Renal pelvis (tissue), 4 donors: Measurements from ENCODE around the gene BAMBI. TPM values are rescaled to one million over a fixed set of nuclear protein-coding genes. Genes with fewer than 3 reads are reported as not detected.

Experiments used
- DNase-seq: peaks from one replicate; pipeline ENCODE4 v3.0.0-alpha.2; 2013
- polyA plus RNA-seq, 3 donors: library from polyadenylated mRNA; unstranded; fragments of 120-200 nt; gene quantifications; one replicate each; pipeline ENCODE4 v1.2.1, GENCODE V29; 2013; ENCODE audit not compliant: insufficient read length in 3 of 3

The BAMBI gene
- polyA plus RNA-seq, 3 donors: 38.5 to 50.1 (median 40.3) TPM

DNA sequence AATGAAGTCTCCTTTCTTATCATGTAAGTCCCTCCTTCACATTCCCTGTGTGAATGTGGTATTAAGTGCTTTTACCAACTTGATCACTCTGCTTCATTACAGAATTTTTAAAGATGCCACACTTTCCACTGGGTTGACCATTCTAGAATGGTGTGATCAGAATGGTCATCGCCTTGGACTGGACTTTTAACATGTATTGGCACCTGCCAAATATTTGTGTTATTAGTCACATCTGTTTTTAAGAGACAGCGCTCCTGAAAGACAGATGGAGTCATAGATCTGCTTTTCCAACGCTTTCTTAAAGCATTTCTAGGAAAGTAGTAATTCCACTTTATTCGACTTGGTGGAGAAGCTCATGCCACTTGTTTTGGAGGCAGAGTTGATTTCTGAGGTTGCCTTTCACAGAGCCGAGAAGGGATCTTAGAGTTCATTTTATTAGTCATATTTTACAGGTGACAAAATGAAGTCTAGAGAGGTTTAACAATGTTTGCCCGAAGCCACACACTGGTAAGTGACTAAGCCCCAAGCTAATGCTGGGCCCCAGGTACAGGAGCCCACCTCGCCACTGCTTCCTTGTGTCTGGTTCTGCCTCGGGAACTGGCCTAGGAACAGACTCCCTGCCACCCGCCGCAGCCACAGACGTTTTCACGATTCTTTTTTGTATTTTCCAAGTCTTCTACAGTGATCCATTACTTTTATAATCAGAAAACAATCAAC is 10.4 kb upstream of the BAMBI start:
- DNase-seq: no peak

DNA sequence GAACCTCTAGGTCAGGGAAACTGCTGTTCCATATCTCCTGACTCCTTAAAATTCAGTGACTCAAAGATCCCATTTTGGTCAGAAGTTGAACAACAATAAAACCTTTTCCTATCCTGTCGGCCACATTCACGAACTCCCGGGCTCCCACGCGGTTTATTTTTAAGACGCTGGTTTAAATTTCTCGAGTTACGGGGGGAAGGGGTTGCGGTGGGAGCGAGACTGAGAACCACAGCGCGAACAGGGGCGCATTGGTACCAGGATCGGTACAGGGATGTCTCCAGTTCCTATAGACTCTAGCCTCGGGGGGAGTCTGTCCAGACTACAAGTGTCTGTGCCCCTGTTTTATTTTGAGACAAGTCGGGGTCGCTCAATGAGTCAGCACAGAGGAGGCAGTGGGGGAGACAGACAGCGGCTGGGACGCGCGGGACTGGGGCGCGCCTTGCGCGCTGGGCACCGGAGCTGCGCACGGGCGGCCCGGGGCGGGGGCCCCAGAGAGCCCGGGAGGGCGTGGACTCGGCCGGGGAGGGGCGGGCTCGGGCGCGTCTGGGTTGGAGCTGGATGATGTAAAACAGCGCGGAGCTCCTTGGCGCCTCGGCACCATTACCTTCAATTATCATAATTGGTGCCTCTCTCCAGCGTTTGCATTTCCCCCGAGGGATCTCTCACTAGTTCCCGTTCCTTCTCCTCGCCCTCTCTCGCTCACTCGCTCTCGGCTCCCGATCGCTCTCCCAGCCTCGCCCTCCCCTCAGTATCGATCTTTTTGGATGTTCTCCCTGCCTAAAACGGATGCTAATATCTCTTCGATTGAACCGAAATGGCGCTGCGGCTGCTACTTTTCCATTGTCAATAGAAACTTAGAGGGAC is 8.7 kb upstream of the BAMBI start:
- no peak for DNase-seq

DNA sequence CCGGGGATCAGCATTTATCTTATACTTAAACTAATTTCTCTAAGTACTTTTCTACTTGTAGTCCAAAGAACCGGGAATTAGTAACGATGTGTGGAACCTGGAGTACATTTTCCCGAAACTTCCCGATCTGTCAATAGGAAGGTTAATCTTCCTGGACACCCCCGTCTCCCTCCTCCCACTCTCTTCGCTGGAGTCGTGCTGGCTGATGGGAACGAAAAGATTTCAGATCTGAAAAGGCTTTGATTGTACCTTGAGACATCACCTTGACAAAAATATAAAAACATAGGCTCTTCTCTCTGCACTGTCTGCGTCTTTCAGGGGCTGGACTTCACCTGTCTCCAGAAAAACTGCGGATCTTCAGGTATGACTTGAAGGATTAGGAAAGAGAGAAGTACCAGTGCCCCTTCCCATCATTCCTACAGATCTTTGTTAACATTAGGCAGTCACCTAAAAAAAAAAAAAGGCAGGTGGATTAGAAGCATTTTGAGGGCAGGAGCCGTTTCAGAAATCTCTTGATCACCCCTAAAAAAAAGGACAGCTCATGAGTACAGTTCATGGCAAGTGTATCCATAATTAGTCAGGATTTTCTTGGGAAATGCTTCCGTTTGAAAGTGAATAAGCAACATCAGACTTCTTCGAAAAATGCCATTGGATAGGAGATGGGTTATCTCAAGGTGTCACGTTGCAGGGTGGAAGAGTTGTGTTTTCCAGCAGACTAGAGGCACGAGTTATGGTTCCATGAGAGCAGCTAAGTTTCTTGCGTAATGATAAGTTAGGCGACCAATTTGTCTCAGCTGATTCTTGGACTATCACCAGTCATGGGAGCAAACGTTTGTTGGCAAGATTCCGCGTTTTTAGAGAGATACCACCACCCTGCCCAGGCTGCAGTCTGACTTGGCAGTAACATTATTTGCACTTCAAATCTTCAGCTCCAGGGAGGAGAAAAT is 7.8 kb upstream of the BAMBI start:
- no peak for DNase-seq

DNA sequence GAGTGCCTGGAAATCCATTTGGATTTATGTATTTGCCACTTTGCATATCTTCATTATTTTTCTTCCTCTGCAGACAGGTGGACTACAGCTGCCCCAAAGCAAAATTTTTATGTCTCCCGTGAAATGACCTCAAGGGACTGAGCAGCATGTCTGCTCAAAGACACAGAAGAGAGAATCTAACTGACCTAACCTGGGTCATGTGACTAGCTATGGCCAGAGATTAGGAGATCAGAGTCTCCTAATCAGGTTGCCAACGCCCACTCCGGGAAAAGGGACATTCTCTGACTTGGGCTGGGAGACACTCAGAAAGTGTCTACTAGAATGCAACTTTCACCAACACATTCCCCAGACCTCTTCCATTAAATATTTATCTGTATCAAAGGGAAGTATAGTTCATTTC is 2.5 kb upstream of the BAMBI start:
- no peak for DNase-seq

DNA sequence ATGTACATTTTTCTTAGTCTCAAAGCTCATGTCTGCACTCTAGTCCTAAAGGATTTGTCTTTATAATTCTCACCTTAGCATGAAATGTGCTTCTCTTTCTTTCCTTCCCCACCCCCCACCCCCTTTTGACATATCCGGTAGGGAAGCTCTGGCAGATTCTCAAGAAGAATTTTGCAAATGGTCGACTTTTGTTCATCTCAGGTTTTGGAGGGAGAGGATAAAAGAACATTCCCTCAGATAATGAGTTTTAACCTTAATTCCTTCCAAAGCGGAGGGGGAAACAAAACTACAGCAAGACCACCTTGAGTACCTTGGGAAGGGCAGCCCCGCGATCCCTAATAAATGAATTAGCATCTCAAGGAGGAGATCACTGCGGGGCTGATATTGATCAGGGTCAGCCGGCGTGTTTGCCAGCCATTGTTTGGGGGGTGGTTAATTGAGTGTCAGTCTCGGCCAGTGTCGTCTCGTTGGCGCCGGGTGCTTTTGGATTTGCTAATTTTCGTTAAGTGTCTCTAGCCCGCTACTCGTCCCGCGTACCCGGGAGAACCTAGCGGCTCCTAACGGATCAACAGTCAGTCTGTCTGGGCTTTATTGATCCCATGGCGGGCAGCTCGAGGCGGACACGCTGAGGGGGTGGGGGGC is 874 bp upstream of the BAMBI start:
- DNase-seq: no peak

DNA sequence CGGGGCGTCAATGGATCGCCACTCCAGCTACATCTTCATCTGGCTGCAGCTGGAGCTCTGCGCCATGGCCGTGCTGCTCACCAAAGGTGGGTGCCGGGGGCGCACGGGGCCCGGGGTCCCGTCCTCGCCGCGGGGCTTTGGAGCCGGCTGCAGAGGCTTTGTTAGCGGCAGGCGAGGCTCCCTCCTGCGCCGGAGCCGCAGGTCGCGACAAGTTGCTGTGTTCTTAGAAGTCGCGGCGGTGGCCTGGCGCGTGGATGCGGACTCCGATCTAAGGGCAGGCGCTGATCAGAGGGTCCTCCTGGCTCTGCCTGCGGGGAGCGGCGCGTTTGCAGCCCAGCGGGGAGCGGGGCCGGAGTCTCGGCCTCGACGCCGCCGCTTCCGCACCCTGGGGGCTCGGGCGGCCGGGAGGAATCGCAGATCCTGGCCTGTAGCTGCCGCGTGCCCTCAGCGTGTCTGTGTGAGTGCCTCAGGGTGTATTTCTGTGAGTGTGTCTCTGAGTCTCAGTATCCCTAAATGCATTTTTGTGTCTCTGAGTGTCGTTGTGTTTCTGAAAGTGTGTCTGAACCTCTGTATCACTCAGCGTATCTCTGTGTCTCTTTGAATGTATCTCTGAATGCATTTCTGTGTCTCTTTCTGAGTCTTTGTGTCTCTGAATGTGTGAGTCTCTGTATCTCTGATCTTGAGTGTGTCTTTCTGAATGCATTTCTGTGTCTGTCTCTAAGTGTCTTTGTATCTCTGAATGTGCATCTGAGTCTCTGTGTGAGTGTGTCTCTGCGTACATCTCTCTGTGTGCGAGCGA is 766 bp downstream of the BAMBI start:
- DNase-seq: no peak

DNA sequence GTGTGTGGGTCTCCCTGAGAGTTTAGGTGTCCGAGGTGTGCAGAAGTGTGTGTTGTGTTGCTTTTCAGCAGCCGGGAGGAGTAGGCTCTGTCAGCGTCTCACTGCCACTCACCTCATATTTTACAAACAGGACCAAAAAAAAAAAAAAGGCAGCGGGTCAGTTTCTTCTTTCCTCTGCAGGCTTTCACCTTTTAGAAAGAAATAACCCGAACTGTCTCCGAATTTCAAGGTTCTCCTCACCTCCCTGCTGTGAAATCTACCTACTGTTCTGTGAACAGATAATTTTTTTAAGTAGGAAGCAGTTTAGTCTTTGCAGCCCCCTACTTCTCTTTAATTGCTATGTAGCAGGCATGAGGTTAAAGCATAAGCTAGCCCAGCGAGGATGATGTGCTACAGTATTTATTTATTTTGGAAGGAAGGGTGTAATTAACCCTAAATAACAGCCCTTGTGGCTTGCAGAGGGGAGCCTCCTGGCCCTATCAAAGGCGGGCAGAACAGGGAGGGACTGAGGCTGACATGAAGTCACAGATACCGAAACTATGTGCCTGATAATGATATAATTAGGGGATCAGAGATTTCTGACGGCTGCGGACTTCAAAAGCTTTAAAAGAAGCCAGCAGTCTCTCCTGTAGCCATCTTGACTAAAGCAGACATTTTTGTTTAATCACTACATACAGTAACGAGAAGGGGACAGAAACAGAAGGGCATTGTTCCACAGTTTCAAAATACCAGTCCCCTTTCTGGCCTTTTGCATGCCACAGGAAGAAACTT is 1.6 kb downstream of the BAMBI start:
- no peak for DNase-seq

DNA sequence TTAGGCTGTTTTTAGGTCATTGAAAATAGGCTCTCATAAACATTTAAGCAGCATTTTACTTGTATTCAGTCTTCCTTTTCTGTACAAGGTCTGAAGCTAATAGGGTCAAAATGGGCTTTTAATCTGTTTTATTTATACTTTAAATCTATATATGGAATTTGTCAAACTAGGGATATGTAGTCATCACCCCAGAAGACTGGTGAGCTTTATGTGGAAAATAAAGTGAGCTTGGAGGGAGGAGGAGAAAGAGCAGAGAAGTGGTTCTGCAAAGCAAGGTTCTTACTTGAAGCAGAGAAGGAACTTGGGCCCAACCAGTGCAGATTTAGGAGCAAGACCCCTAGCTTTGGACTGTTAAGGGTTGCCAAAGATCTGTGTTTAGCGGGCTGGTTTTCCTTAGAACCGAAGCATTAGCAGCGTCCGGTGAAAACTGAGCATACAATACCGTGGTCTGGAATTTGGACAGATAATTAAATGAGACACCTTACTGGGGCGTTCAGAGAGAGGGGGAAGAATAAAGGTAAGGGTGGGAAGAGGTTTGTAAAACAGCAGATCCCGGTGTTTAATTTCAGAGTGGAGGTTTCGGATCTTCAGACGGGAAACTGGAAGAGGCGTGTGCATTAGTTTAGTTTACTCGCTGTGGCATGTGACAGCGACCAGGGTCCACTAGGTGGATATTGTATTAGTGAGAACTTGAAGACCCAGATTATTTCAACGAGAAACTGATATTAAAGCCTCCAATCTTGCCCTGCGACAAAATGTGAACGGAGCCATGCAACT is 2.4 kb downstream of the BAMBI start:
- peak; percentile 46 for DNase-seq

DNA sequence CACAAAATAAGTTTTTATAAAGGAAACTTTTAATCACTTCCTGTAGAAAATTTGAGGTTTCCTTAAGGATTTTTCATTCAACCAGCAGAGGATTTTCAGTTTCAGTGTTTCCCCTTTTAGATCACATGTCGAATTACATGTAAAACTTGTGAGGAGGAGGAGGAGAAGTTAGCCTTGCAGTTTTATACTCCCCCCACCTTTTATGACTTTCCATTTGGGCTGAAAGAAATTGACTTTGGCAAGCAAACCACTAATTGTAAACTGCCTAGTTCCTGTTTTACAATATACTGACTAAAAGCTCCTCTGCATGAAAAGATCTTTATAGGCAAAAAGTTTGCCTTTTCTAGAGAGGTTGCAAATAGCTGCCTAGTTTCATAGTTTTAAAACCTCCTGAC is 3.0 kb downstream of the BAMBI start:
- DNase-seq: no peak

DNA sequence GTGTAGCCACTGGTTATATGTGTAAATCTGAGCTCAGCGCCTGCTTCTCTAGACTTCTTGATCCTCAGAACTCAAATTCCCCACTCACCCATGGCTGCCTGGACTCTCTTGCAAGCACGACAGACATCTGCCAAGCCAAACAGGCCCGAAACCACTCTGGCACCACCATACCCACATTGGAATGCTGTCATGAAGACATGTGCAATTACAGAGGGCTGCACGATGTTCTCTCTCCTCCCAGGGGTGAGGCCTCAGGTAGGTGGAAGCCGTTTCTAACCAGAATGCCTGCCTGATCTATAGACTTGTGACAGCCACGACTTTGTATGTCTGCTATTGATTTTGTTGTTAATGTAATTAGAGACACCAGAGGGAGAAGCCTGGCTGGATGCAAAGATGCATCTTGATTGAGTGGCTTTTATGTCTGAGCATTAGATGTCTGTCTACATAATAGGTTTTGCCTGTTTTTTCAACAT is 4.0 kb downstream of the BAMBI start:
- DNase-seq: no peak

DNA sequence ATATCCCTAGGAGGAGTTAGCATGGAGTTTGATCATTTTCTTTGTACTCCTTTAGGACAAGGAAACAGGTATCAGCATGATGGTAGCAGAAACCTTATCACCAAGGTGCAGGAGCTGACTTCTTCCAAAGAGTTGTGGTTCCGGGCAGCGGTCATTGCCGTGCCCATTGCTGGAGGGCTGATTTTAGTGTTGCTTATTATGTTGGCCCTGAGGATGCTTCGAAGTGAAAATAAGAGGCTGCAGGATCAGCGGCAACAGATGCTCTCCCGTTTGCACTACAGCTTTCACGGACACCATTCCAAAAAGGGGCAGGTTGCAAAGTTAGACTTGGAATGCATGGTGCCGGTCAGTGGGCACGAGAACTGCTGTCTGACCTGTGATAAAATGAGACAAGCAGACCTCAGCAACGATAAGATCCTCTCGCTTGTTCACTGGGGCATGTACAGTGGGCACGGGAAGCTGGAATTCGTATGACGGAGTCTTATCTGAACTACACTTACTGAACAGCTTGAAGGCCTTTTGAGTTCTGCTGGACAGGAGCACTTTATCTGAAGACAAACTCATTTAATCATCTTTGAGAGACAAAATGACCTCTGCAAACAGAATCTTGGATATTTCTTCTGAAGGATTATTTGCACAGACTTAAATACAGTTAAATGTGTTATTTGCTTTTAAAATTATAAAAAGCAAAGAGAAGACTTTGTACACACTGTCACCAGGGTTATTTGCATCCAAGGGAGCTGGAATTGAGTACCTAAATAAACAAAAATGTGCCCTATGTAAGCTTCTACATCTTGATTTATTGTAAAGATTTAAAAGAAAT is 4.8 kb downstream of the BAMBI start:
- DNase-seq: no peak

DNA sequence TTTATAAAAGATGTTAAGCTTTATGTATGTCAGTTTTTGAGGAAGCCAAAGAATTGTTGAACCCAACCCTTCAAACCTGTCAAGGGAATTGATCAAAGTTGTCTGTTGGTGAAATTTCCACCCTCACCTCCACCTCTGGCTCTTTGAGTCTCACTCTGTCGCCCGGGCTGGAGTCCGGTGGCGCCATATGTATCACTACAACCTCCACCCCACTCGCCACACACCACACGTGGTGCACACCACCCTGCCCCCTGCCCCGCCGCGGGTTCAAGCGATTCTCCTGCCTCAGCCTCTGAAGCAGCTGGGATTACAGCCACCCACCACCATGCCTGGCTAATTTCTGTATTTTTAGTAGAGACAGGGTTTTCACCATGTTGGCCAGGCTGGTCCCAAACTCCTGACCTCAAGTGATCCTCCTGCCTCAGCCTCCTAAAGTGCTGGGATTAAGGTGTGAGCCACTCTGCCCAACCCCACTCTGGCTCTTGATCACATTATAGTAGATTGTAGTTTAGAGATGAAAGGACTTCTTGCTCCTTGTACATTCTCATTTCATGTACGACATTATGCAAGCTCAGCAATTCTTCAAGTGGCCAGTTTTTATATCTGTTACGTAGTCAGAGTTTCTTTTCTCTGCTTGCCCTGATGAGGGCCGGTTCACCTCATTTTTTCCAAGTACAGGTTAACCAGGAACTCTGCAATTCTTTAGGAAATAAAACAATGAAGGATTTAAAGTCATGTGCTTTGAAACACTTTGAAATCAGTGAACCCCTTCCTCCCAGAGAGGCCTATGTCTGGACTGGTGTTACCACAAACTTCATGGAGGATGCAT is 7.0 kb downstream of the BAMBI start:
- DNase-seq: no peak

DNA sequence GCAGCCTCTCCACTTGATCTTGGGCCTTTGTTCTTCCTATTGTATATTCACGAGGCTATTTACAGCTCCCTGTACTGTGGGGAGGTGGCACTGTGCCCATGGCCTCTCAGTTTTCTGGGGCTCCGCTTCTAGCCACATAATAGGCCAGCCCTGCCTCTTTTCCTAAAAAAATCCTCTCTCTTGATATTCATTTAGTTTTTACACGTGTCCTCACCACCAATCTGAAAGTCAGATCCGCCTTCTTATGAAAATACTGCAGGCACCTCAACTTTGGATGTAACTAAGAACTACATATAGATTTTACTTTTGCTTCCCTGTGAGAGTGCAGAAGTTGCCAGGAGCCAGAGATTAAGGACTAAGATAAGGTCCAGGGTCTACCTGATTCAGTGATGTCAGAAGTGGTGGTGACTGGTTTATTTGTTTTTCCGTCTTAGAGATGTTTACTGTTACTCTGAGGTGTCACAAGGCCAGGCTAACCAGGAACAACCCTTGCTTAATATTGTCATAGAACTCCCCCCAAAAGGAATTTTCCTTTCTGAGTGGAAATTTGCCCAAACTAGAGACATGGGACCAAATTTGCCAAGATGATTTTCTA is 7.8 kb downstream of the BAMBI start:
- DNase-seq: no peak

DNA sequence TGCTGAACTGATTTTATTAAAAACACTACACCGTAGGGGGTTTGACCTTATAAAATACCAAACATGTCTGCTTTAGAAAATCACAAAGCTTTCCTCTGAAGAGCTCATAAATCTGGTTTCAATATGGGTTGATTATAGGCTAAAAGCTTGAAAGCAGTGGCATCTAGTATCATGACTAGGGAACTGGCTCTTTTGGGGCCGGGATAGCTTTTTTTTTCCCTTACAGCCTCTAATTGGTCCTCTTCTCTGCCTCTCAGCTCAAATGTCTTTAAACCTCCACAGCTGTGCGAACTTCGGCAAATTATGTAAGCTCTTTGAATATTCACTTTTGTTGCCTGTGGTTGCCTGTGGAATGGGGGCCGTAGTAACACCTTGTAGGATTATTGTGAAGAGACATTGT is 8.4 kb downstream of the BAMBI start:
- no peak for DNase-seq

DNA sequence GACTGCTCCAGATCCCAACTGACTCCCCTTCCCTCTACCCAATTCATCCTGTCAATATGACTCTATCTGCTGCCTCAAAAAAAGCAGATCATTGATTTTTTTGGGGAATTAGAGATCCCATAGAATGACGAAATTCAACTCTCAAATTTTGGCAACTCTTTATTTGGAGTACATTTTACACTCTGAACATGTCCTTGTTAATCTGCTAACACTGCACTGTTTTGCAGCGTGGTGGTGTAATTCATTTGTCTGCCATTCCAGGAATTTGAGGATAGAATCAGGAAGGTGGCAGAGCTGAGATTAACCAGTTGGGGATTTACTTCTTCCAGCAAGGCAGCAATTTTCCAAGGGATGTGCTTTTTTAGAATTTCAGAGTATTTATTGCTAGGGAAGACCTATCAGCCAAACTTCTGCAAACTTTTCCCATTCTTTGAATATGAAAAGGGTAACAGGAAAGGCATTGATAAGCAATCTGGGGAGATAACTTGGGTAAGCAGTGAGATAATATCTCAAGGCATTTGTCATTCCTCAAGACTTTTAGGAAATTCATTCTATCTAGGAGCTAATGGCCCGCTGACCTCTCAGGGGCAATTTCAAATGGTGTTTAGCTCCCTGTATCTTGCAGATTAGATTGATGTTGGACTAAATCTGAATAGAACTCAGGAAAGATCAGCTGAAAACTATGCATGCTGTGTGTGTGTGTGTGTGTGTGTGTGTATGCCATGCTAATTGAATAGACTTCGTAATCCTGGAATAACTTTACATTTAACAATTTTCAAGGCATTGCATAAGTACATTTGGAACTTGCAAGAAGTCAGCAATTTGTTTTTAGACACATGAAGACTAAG is 9.7 kb downstream of the BAMBI start:
- DNase-seq: no peak

DNA sequence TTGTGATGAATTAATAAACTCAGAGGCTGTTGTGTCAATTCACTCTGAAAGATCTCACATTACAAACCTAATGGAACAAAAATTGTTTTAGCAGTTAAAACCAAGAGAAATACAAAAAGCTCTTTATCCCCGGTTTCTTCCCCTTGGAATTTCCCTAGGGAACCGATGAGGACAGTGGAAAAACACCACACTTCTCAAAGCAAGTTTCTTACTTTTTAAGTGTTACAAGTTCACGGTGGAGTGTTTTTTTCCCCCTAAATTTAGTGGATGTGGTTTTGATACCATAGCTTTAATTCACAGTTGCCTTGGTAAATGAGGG is 10.3 kb downstream of the BAMBI start:
- no peak for DNase-seq
